Measurements from ENCODE around the gene TSPO2. TPM values are rescaled to one million over a fixed set of nuclear protein-coding genes. Genes with fewer than 3 reads are reported as not detected.

TSPO2 gene
- total and polyA plus RNA-seq, 2 of the 8 experiments (the other 6 are each of a cell fraction or from before 2014, with no cell fraction given) = not detected

- no peak for FAIRE-seq
- no peak overlapping the region for H2BK12ac ChIP-seq (ENCODE audit: low read depth, low read length)
- no peak for TF ChIP-seq RFX5 (IDR thresholded peaks at IDR 0.05; ENCODE audit: borderline replicate concordance, low read depth, low read length)
- no peak for TF ChIP-seq SP2 (IDR thresholded peaks at IDR 0.05; ENCODE audit: low read length)
- no peak for TF ChIP-seq EGR1 (IDR thresholded peaks at IDR 0.05; ENCODE audit: borderline replicate concordance, low read depth, low read length)
- TF ChIP-seq EP300 (IDR thresholded peaks at IDR 0.05; ENCODE audit: borderline replicate concordance in 1 of 2, low read depth in 2 of 2, low read length in 2 of 2) = no peak
- TF ChIP-seq CTBP2 (IDR thresholded peaks at IDR 0.05; ENCODE audit: borderline replicate concordance, insufficient read depth, insufficient read length, low read length) = no peak
- TF ChIP-seq HDAC6 (IDR thresholded peaks at IDR 0.05; ENCODE audit: low read depth, low read length) = no peak
- TF ChIP-seq SUZ12 (IDR thresholded peaks at IDR 0.05; ENCODE audit: low read length) = no peak
- TF ChIP-seq GABPA (IDR thresholded peaks at IDR 0.05; ENCODE audit: borderline replicate concordance, insufficient read depth, low read length) = no peak
- no peak for TF ChIP-seq NANOG (IDR thresholded peaks at IDR 0.05; ENCODE audit: insufficient read depth, low read depth, low read length, poor library complexity, severe bottlenecking)
- no peak for TF ChIP-seq ASH2L (IDR thresholded peaks at IDR 0.05; ENCODE audit: low read length)
- no peak for TF ChIP-seq MAX (IDR thresholded peaks at IDR 0.05)
- no peak for TF ChIP-seq ATF2 (IDR thresholded peaks at IDR 0.05; ENCODE audit: low read length)
These were observed 22.6 kb downstream of the TSPO2 start for GRCh38 chr6:41064841-41065240.

More at GRCh38 chr6:41064841-41065240, 22.6 kb downstream of the TSPO2 start:
- Histone ChIP-seq H2BK15ac (ENCODE audit: low read length) (no peak overlapping the region), H3K4me3 (ENCODE audit: extremely low read depth in 1 of 4, insufficient read depth in 2 of 4, low read depth in 3 of 4, low read length in 4 of 4) (no peak overlapping the region), H3K4me1 (replicated peaks in 1 of 4; ENCODE audit: control insufficient read depth in 3 of 4, insufficient read depth in 4 of 4, low read length in 3 of 4) (no peaks in the 10 kb centered on the region; a peak in 1 of 7 replicates), H2AK5ac (ENCODE audit: low read depth, low read length) (no peak overlapping the region), H3K79me1 (ENCODE audit: low read depth, low read length) (no peaks in the 10 kb centered on the region), H3K4me2 (ENCODE audit: insufficient read depth in 1 of 2, low read depth in 2 of 2, low read length in 2 of 2) (no peak overlapping the region), H2BK120ac (replicated peaks; ENCODE audit: low read depth, low read length) (no peak overlapping the region), H4K8ac (ENCODE audit: extremely low read depth, insufficient read depth, low read length) (no peak overlapping the region), H4K20me1 (replicated peaks in 1 of 2; ENCODE audit: control insufficient read depth in 1 of 2, insufficient read depth in 2 of 2, low read length in 2 of 2) (no peaks in the 10 kb centered on the region), H4K5ac (ENCODE audit: insufficient read length, low read depth, low read length) (no peak overlapping the region), H2BK20ac (ENCODE audit: low read length) (no peak overlapping the region), H3K27ac (ENCODE audit: low read depth, low read length) (no peak overlapping the region), H3K79me2 (ENCODE audit: control insufficient read depth in 1 of 2, insufficient read depth in 2 of 2, low read length in 2 of 2) (no peaks in the 10 kb centered on the region), H2BK5ac (ENCODE audit: low read depth, low read length) (no peak overlapping the region), H3K36me3 (ENCODE audit: control insufficient read depth in 2 of 4, insufficient read depth in 4 of 4, low read length in 3 of 4) (peaks cover 4 to 48% (median 26%) of the 10 kb centered on the region in 4 experiments; a peak in 7 of 8 replicates), H3K9me3 (ENCODE audit: insufficient read depth in 2 of 2, low read depth in 1 of 2, low read length in 1 of 2) (no peaks in the 10 kb centered on the region), H3K14ac (ENCODE audit: insufficient read length) (no peak overlapping the region), H2AFZ (ENCODE audit: low read length) (no peak overlapping the region), H3K56ac (replicated peaks; ENCODE audit: insufficient read length, low read depth, low read length) (no peak overlapping the region), H3K9ac (replicated peaks in 1 of 4; ENCODE audit: extremely low read depth in 1 of 4, low read depth in 3 of 4, low read length in 3 of 4) (no peak overlapping the region), H3K27me3 (replicated peaks in 1 of 4; ENCODE audit: control insufficient read depth in 3 of 4, extremely low read depth in 1 of 4, insufficient read depth in 3 of 4, low read length in 3 of 4) (no peaks in the 10 kb centered on the region), H3K4ac (replicated peaks; ENCODE audit: insufficient read length, low read depth, low read length) (no peak overlapping the region), H3K18ac (ENCODE audit: extremely low read depth, low read length) (no peak overlapping the region), H3K23ac (ENCODE audit: insufficient read length) (no peak overlapping the region), H4K91ac (replicated peaks; ENCODE audit: insufficient read length, low read length) (no peak overlapping the region), H3K23me2 (ENCODE audit: low read depth, low read length) (no peaks in the 10 kb centered on the region)
- WGBS, 2 experiments (ENCODE audit: extremely low coverage in 1 of 2, insufficient coverage in 1 of 2, insufficient read length in 1 of 2, insufficient replicate concordance in 2 of 2, low coverage in 1 of 2, low lambda C conversion rate in 2 of 2, missing lambda C conversion rate in 1 of 2) = 91% methylated on average over 5 of the region's 5 CpGs; no CpG with 5 or more reads in 1 of the 2 experiments
- CTCF ChIA-PET (ENCODE audit: partially characterized antibody) = interaction anchor here (0.6 to 0.7 kb wide), 3 partner anchors 105 to 1228 kb away, joined by 3 read pairs; no protein-coding TSS in a partner anchor
- POLR2A ChIA-PET (ENCODE audit: partially characterized antibody) = no interaction called here
- DNase-seq (ENCODE audit: low read depth in 1 of 2, low spot score in 2 of 2) = no peak

Data from H1 (cell line).